Neural progenitor cell (in vitro differentiated cells): ENCODE measurements around the gene DMTF1.

Experiments used
- CTCF ChIP-seq: fragments of 200-600 bp; sonication (generic); IDR thresholded peaks from 2 replicates; pipeline ENCODE4 v1.5.1; 2017; ENCODE audit warnings: antibody characterized with exemption, mild to moderate bottlenecking
- EZH2 ChIP-seq: fragments of 200-600 bp; sonication (generic); IDR thresholded peaks from 2 replicates; pipeline ENCODE4 v1.6.1; 2017; ENCODE audit warnings: antibody characterized with exemption, mild to moderate bottlenecking, moderate library complexity

DNA sequence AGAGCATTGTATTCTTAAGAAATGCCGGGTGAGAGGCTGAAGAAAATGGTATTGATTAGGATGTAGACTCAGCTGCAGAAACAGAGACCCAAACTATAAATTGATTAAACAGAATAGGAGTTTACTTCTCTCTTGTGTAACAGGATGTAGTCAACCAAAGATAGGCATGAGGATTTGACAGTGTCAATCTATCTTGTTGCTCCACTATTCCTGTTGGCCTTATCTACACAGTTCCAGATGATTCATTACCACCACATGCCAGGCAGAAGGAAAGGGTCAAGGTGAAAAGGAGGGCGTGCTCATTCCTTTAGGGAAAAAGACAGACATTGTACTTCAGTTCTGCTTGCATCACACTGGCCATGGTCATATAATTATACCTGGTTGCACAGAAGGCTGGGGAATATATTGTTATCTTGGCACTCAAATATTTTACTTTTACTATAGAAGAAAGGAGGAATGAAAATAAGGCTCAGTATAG, 11.9 kb upstream of the DMTF1 start:
- no peak for TF ChIP-seq CTCF
- TF ChIP-seq EZH2, result no peak
